SKM-1 (cell line): ENCODE results near the gene CPAMD8.
"Not testable (repeated sequence)": the region's sequence is repeated elsewhere in the genome, so short reads cannot be mapped to it uniquely, and the experiment has no call there.

Source experiments
- DNase-seq: peaks from one replicate; lab custom pipeline; 2025; ENCODE audit not compliant: unreplicated experiment; lab: John Stamatoyannopoulos, UW

CPAMD8 gene

DNA sequence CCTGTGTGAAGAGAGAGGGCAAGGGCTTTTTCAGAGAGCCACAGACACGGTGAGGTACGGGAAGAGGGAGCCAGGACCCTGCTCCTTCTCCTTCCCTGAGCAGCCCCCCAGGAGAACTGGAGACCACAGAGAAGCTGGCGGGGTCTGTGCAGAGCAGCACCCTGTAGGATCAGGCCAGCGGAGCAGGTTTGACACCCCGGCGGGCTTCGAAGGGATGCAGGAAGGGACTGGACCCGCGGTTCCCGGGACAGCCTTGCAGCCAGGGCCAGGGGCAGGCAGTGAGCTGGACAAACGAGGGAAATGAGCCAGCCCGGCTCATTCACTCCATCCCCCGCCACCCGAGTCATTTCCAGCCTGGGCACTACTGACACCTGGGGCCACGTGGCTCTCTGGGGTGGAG, 22.2 kb downstream of the CPAMD8 start:
- DNase-seq, result no peak

DNA sequence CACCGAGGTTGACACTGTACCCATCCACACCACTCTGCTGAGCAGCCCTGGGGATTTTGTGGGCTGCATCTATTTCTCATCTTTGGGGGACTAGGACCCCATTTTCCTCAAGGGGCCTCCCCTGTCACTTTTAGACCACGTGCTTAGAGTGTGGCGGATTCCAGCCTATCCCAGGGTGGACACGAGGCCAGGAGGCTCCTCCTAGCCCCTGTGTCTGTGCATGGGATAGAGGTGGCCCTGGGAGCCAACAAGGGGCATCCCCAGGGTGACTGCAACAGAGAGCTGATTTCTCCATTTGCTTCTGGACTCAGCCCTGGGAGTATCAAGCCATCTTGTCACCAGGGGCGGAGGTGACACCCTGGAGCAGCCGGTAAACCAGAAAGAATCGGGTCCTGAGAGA, 24.2 kb downstream of the CPAMD8 start:
- no peak for DNase-seq

DNA sequence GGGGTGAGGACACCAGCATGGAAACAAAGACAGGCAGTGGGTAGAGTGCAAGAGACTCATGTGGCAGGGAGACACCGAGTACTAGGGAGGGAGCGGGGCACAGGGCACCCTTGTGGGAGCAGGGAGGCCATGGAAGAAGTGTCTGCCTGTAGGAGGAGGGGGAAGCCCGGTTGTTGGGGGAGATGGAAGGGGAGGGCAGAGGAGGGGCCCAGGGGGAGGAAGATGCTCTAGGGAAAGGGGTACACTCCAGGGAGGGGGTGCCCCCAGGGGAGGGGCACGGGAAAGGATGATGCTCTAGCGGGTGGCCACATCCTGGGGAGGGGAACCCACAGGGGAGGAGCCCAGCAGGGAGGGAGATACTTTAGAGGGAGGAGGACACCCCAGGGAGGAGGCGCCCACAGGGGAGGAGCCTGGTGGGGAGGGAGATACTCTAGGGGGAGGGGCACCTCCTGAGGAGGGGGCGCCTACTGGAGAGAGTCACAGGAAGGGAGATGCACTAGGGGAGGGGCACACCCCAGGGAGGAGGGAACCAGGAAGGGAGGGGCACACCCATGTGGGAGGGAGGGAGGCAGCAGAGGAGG, 24.9 kb downstream of the CPAMD8 start:
- DNase-seq, result no peak

DNA sequence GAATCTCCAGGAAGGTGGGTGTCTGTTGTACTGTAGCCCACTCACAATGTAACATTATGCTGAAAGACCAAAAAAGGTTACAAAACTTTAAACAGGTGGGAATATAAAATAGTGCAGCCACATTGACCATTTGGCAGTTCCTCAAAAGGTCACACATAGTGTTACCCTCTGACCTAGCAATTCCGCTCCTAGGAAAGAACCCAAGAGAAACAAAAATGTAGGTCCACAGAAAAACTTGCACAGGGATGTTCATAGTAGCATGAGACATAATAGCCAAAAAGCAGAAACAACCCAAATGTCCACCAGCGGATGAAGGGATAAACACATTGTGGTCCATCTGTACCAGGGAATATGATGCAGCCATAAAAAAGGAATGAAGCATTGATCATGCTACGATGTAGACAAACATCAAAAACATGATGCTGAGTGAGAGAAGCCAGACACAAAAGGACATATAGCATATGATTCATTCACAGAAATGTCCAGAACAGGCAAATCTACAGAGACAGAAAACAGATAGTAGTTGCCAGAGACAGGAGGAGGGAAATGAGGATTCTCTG, 27.9 kb downstream of the CPAMD8 start:
- no peak for DNase-seq

DNA sequence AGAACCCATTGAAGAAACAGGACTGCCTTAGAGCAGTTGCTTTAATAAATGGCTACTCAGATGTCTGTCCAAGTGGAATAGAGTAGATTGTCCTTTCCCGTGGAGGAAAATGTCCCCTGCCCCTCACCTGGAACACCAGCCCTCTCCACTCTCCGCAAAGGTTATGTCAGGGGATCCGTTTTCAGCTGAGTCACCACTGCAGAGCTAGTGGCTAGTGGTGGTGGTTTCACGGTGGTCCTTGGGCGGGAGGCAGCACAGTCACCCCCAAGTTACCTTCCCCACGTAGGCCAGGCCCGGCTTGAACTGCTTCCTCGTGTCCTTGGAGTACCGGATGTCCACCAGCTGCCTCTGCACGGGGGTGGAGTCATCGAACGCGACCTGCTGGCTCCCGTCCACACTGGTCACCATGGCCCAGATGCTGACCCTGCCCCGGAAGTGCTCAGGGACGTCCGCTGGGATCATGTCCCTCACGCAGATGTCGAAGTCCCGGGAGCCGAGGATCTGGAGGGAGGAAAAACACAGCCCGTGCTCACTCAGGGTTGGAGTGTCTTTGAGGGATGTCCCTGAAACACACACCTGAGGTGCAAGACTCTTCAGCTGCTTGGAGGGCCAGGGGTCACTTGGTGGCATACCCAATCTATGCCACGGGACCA, 29.6 kb downstream of the CPAMD8 start:
- DNase-seq, result not testable (repeated sequence)

DNA sequence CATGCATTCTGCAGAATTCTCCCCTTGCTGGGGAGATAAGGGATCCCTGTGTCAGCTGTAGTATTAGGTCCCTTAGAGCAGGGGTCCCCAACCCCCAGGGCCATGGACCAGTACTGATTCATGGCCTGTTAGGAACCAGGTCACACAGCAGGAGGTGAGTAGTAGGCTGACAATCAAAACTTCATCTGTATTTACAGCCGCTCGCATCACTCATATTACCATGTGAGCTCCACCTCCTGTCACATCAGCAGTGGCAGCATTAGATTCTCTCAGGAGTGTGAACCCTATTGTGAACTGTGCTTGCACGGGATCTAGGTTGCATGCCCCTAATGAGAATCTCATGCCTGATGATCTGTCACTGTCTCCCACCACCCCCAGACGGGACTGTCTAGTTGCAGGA, 37.9 kb downstream of the CPAMD8 start:
- DNase-seq, result no peak

DNA sequence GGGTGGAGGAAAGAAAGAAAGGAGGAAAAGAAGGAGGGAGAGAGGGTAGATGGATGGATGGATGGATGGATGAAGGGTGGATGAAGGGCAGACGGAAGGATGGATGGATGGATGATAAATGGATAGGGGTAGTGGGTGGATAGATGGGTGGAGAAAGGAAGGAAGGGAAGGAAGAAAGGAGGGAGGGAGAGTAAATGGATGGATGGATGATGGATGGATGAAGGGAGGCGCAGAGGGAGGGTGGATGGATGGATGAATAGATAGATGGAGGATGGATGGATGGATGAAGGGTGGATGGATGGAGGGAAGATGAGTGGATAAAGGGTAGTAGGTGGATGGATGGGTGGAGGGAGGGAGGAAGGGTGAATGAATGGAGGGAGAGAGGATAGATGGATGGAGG, 41.2 kb downstream of the CPAMD8 start:
- DNase-seq, result no peak

DNA sequence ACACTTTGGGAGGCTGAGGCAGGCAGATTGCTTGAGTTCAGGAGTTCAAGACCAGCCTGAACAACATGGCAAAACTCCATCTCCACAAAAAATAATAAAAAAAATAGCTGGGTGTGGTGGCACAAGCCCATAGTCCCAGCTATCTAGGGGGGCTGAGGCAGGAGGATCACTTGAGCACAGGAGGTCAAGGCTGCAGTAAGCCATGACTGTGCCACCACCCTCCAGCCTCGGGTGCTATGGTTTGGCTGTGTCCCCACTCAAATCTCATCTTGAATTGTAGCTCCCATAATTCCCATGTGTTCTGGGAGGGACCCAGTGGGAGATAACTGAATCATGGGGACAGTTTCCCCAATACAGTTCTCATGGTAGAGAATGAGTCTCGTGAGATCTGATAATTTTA, 44.0 kb downstream of the CPAMD8 start:
- not testable (repeated sequence) for DNase-seq

DNA sequence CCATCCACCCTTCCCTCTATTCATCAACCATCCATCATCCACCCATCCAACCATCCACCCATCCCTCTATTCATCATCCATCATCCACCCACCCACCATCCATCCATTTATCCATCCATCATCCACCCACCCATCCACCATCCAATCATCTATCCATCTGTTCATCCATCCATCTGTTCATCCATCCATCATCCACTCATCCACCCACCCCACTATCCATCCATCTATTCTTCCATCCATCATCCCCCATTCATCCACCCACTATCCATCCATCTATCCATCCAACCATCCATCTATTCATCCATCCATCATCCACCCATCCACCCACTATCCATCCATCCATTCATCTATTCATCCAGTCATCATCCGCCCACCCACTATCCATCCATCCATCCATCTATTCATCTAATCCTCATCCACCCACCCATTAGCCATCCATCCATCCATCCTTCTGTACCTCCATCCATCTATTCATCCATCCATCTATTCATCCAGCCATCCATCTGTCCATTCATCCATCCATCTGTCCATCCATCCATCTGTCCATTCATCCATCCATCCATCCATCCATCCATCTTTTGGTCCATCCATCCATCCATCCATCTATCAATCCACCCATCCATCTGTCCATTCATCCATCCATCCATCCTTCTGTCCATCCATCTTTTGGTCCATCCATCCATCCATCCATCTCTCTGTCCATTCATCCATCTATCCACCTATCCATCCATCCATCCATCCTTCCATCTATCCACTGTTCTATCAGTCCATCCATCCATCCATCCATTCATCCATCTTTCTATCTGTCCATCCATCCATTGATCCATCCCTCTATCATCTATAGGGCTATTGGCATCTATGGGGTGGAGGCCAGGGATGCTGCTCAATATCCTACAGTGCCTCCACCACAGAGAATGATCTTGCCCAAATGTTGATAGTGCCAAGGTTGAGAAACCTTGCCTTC, 47.5 kb downstream of the CPAMD8 start:
- DNase-seq, result no peak

DNA sequence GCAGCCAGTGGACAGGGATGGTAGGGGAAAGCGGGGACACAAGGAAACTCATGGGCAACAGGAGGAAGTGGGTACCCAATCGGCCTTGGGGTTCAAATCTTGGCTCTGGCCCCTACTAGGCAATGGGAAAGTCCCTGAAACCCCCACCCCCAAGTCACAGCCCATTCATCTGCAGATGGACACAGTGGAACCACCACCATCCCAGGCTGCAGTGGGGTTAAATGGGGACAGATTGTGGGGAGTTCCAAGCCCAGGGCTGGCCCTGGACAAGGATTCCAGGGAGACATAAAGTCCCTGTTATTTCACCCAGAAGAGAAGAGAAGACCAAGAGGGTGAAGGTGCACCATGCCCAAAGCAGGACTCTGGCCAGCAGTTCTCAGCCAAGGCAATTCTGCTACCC, 48.5 kb downstream of the CPAMD8 start:
- DNase-seq, result no peak

DNA sequence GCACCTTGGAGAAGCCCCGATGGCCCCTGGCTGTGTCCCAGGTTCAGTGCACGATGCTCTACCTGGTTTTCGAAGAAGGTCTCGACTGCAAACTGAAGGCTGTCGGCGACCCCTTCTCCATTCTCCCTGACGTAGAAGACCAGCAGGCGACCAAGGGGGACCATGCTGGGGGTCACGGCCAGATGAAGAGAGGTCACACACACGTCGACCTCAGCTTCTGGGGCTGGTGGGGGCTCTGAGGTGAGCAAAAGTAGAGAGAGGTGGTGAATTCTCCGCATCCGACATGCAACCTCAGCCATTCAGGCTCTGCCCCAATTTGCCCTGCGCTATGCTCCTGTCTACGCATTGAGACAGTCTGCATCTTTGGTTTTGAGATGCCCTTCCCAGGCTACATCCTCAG, 49.3 kb downstream of the CPAMD8 start:
- no peak for DNase-seq

DNA sequence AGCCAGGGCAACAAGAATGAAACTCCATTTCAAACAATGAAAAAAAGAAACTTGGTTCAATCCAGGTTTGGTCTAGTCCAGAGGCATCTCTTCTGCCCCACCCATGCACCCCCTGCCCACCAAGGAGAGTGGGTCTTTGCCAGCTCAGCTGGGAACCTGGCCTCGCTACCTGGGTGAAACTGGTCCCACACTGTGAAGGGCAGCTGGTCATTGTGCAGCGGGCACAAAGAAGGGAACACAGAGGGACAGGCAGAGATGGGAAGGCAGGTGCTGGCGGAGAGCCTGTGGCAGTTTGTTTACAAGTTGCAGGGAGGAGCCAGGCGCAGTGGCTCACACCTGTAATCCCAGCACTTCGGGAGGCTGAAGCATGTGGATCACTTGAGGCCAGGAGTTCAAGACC, 50.2 kb downstream of the CPAMD8 start:
- no peak for DNase-seq

DNA sequence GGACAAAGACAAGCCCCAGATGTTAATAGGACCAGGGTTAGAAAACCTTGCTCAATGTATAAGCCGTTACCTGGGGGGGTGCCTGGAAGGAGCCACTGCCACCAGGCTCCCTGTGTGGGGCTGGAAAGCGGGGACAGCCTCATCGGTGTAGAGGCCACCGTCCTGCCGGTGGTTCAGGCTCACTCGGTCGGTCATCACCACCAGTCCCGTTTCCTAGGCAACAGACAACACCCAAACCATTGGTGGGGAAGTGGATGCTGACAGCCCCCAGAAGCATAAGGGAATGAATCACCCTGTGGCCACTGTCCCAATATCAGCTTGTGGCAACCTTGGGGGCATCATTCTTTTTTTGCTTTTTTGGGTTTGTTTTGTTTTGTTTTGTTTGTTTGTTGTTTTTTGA, 55.8 kb downstream of the CPAMD8 start:
- no peak for DNase-seq

DNA sequence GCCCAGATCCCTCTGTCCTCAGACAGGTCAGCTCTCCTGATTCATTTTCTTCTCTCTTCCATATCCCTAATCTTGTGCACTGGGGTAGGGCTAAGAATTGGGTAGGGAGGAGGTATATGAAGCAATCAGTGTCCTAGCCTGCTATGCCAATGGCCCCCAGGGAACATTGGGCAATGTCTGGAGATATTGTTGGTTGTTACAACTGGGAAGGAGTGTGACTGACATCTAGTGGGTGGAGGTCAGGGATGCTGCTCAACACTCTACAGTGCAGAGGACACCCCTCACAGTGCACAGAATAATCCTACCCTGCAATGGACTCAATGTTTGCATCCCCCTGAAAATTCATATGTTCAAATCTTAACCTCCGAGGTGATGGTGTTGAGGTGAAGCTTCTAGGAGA, 57.5 kb downstream of the CPAMD8 start:
- DNase-seq, result peak; percentile 23

DNA sequence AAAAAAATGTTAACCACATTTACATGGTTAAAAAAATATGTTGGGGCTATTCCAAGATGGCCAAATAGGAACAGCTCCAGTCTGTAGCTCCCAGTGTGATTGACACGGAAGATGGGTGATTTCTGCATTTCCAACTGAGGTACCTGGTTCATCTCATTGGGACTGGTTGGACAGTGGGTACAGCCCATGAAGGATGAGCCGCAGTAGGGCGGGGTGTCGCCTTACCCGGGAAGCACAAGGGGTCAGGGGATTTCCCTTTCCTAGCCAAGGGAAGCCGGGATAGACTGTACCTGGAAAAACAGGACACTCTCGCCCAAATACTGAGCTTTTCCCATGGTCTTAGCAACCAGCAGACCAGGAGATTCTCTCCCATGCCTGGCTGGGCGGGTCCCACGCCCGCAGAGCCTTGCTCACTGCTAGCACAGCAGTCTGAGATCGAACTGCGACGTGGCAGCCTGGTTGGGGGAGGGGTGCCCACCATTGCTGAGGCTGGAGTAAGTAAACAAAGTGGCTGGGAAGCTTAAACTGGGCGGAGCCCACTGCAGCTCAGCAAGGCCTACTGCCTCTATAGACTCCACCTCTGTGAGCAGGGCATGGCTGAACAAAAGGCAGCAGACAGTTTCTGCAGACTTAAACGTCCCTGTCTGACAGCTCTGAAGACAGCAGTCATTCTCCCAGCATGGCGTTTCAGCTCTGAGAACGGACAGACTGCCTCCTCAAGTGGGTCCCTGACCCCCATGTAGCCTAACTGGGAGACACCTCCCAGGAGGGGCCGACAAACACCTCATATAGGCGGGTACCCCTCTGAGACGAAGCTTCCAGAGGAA, 65.4 kb downstream of the CPAMD8 start:
- DNase-seq, result not testable (repeated sequence)

DNA sequence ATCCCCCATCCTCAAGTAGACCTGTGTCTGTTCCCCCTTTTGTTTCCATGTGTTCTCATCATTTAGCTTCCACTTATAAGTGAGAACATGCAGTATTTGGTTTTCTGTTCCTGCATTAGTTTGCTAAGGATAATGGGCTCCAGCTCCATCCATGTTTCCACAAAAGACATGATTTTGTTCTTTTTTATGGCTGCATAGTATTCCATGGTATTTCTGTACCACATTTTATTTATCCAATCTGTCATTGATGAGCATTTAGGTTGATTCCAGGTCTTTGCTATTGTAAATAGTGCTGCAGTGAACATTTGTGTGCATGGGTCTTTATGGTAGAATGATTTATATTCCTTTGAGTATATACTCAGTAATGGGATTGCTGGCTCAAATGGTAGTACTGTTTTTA, 68.3 kb downstream of the CPAMD8 start:
- DNase-seq, result not testable (repeated sequence)

DNA sequence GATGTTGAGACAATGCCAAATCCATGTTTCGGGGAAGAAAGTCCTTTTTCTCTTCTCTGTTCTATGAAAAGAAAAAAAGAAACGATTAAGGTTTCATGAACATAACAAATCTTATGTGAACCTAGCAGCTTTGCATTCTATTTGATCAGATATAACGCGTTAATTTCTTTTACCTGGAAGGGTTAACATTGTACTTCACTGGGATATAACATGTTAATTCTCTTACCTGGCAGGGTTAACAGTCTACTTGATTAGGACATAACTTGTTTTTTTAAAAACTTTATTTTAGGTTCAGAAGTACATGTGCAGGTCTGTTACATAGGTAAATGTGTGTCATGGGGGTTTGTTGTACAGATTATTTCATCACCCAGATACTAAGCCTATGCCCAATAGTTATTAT, 68.8 kb downstream of the CPAMD8 start:
- no peak for DNase-seq

DNA sequence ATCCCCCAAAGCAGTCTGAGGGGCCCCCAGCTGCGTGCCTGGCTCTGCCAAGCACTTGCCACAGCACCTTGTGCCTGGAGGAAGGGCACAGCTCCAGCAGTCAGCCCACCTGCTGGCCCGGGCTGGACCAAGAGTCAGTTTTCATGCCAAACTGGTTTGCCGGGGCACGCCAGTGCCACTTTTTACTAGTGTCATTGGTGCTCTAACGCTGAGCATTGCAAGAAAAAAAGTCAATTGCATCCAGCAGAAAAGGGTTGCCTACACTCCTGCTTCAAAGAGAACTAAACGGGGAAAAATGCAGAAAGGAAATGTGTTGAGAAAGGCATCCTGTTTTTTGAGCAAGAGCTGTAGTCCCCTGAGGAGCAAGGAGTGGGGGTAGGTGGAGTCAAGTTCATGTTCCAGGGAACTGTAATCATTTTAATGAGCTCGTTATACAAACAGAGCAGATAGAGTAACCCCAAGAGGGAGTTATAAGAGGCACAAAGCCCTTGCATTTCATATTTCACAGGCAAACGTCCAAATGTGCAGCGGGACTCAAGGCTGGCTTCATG, 69.4 kb downstream of the CPAMD8 start:
- DNase-seq, result no peak

DNA sequence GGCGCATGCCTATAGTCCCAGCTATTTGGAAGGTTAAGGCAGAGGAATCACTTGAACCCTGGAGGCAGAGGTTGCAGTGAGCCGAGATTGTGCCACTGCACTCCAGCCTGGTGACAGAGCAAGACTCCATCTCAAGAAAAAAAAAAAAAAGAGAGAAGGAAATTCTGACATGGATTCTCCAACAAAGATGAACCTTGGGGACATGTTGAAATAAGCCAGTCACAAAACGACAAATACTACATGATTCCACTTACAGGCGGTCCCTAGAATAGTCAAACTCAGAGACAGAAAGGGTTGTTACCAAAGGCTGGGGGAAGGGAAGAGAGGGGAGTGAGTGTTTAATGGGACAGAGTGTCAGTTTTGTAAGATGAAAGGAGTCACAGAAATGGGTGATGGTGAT, 71.4 kb downstream of the CPAMD8 start:
- DNase-seq, result no peak

DNA sequence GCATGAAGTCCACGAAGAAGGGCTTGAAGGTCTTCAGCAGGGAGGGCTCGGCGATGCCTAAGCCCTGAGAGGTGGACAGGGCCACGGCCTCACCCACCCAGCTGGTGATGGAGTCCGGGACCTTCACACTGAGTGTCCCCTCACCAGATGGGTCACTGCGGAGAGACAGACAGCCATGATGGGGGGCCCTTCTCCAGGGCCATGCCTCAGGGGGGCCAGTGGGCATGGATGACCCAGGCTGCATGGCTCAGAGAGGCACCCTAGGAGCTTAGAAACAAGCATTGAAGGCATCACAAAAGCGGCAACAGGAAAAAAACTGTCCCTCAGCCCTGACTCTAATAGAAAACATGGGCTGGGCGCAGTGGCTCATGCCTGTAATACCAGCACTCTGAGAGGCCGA, 74.6 kb downstream of the CPAMD8 start:
- no peak for DNase-seq

DNA sequence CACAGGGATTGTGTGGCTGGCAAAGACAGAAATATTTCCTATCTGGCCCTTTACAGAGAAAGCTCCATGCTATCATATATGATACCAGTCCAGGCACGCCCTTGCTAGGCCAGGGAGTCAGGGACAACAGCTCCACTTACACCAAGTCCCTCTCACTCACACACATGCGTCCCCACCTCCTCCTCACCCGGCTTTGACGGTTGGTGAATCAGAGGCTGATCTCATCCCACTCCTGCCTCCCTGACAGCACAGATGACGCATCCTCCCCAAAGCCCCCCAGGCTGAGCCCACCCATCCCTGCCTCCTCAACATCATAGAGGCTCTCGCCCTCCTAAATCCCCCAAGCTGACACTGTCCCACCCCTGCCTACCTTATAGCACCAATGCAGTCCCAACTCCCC, 75.1 kb downstream of the CPAMD8 start:
- no peak for DNase-seq
